MM.1S (cell line): Measurements from ENCODE around the gene DPCD.

ENCODE experiments used
- DNase-seq: peaks from one replicate; pipeline ENCODE4 v3.0.0-alpha.2; 2015
- H2AFZ ChIP-seq: fragments of 300-600 bp; sonication (generic); 2 replicates; pipeline ENCODE4 v1.6.0; 2016; ENCODE audit warnings: antibody characterized with exemption, low read length
- H3F3A ChIP-seq: fragments of 300-600 bp; sonication (generic); 2 replicates; pipeline ENCODE4 v1.6.1; 2016; ENCODE audit warnings: mild to moderate bottlenecking, antibody characterized with exemption, low read length, moderate library complexity, mixed read lengths; ENCODE audit not compliant: insufficient read depth
- H3K27ac ChIP-seq: fragments of 300-600 bp; sonication (generic); 2 replicates; pipeline ENCODE4 v1.5.1; 2016; ENCODE audit warnings: mild to moderate bottlenecking, low read length
- H3K27me3 ChIP-seq: fragments of 300-600 bp; sonication (generic); replicated peaks from 2 replicates; pipeline ENCODE4 v1.6.0; 2016; ENCODE audit warnings: low read length; ENCODE audit not compliant: insufficient read depth
- H3K36me3 ChIP-seq: fragments of 300-600 bp; sonication (generic); replicated peaks from 2 replicates; pipeline ENCODE4 v1.6.1; 2016; ENCODE audit warnings: mild to moderate bottlenecking, low read length, mixed read lengths; ENCODE audit not compliant: insufficient read depth
- H3K4me1 ChIP-seq: fragments of 300-600 bp; sonication (generic); 2 replicates; pipeline ENCODE4 v1.6.1; 2016; ENCODE audit warnings: low read length, mixed read lengths
- H3K4me2 ChIP-seq: fragments of 300-600 bp; sonication (generic); 2 replicates; pipeline ENCODE4 v1.6.0; 2016; ENCODE audit warnings: low read depth, low read length
- H3K4me3 ChIP-seq: fragments of 300-600 bp; sonication (generic); 2 replicates; pipeline ENCODE4 v1.5.1; 2016; ENCODE audit warnings: low read length, mixed read lengths
- H3K79me2 ChIP-seq: fragments of 300-600 bp; sonication (generic); 2 replicates; pipeline ENCODE4 v1.6.1; 2016; ENCODE audit warnings: mixed run types, low read length, mixed read lengths
- H3K9ac ChIP-seq: fragments of 300-600 bp; sonication (generic); 2 replicates; pipeline ENCODE4 v1.6.1; 2016; ENCODE audit warnings: low read length, mixed read lengths
- H3K9me2 ChIP-seq: fragments of 300-600 bp; sonication (generic); replicated peaks from 2 replicates; pipeline ENCODE4 v1.6.1; 2016; ENCODE audit warnings: mild to moderate bottlenecking, low read length, mixed read lengths; ENCODE audit not compliant: insufficient read depth
- H3K9me3 ChIP-seq: fragments of 300-600 bp; sonication (generic); replicated peaks from 2 replicates; pipeline ENCODE4 v1.6.1; 2016; ENCODE audit warnings: mild to moderate bottlenecking, low read length, mixed read lengths; ENCODE audit not compliant: insufficient read depth
- H4K20me1 ChIP-seq: fragments of 300-600 bp; sonication (generic); 2 replicates; pipeline ENCODE4 v1.6.1; 2016; ENCODE audit warnings: mild to moderate bottlenecking, low read length, moderate library complexity, mixed read lengths; ENCODE audit not compliant: insufficient read depth
- EZH2 ChIP-seq: fragments of 300-600 bp; sonication (generic); optimal IDR thresholded peaks from 2 replicates; pipeline ENCODE3; 2017; ENCODE audit warnings: low read depth, mild to moderate bottlenecking, antibody characterized with exemption, low read length, mixed read lengths
- EZH2phosphoT487 ChIP-seq: fragments of 300-600 bp; sonication (generic); IDR thresholded peaks from 2 replicates; pipeline ENCODE4 v1.6.1; 2018; ENCODE audit warnings: antibody characterized with exemption, low read length
- TF ChIP-seq, protein P1 (sequence below): fragments of 300-600 bp; sonication (generic); IDR thresholded peaks from 2 replicates; pipeline ENCODE4 v1.5.1; 2016; ENCODE audit warnings: antibody characterized with exemption, low read length, mixed read lengths

The DPCD gene

GRCh38 chr10:101587725-101588653 lies at the start of gene DPCD, which contains the start of gene POLL:
TSS of gene DPCD (plus strand) at chr10:101588321. CDS start at chr10:101588337, 16 bp downstream.
TSS of gene POLL (minus strand) at chr10:101588257. CDS start at chr10:101587360, 897 bp downstream.
- H3K4me1 ChIP-seq: peaks cover 12% of the 10 kb centered on the region
- H3K36me3 ChIP-seq: no peaks in the 10 kb centered on the region; the same call in 1 of the 2 replicates
- H3K27ac ChIP-seq: peak within 1 kb of the TSS; percentile 78; the same call in 1 of the 2 replicates
- H3K79me2 ChIP-seq: peaks cover 11% of the 10 kb centered on the region
- no peaks in the 10 kb centered on the region for H3K9me3 ChIP-seq
- peak within 1 kb of the TSS; percentile 70 for H3K4me3 ChIP-seq
- H3K27me3 ChIP-seq: no peaks in the 10 kb centered on the region
- peak within 1 kb of the TSS; percentile 82 for H3K4me2 ChIP-seq
- peak within 1 kb of the TSS; percentile 76 for H2AFZ ChIP-seq
- H4K20me1 ChIP-seq: no peaks in the 10 kb centered on the region
- TF ChIP-seq, protein P1, sequence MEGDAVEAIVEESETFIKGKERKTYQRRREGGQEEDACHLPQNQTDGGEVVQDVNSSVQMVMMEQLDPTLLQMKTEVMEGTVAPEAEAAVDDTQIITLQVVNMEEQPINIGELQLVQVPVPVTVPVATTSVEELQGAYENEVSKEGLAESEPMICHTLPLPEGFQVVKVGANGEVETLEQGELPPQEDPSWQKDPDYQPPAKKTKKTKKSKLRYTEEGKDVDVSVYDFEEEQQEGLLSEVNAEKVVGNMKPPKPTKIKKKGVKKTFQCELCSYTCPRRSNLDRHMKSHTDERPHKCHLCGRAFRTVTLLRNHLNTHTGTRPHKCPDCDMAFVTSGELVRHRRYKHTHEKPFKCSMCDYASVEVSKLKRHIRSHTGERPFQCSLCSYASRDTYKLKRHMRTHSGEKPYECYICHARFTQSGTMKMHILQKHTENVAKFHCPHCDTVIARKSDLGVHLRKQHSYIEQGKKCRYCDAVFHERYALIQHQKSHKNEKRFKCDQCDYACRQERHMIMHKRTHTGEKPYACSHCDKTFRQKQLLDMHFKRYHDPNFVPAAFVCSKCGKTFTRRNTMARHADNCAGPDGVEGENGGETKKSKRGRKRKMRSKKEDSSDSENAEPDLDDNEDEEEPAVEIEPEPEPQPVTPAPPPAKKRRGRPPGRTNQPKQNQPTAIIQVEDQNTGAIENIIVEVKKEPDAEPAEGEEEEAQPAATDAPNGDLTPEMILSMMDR: no peak
- TF ChIP-seq EZH2phosphoT487 (no peak), EZH2 (no peak)
- DNase-seq: peak; percentile 95
- peak within 1 kb of the TSS; percentile 66 for H3K9ac ChIP-seq
- H3F3A ChIP-seq: peaks cover 6% of the 10 kb centered on the region; the same call in 1 of the 2 replicates
- no peaks in the 10 kb centered on the region for H3K9me2 ChIP-seq

GRCh38 chr10:101538446-101538845 lies 49.7 kb upstream of the DPCD start:
- H3K36me3 ChIP-seq: 0 out of 2 replicates have a peak, but pooled peaks cover 2% of the 10 kb centered on the region
- H3K27ac ChIP-seq: no peak overlapping the region
- H3K79me2 ChIP-seq: no peaks in the 10 kb centered on the region
- no peak overlapping the region for H3K9ac ChIP-seq
- TF ChIP-seq, protein P1: no peak
- TF ChIP-seq EZH2 (no peak), EZH2phosphoT487 (no peak)
- no peak overlapping the region for H3K4me3 ChIP-seq
- peaks cover 26% of the 10 kb centered on the region for H3K4me1 ChIP-seq
- no peak for DNase-seq
- peaks cover 17% of the 10 kb centered on the region for H3F3A ChIP-seq
- no peaks in the 10 kb centered on the region for H3K9me3 ChIP-seq
- no peak overlapping the region for H2AFZ ChIP-seq
- no peaks in the 10 kb centered on the region for H3K9me2 ChIP-seq
- H3K4me2 ChIP-seq: no peak overlapping the region
- H4K20me1 ChIP-seq: no peaks in the 10 kb centered on the region
- H3K27me3 ChIP-seq: no peaks in the 10 kb centered on the region

DNA sequence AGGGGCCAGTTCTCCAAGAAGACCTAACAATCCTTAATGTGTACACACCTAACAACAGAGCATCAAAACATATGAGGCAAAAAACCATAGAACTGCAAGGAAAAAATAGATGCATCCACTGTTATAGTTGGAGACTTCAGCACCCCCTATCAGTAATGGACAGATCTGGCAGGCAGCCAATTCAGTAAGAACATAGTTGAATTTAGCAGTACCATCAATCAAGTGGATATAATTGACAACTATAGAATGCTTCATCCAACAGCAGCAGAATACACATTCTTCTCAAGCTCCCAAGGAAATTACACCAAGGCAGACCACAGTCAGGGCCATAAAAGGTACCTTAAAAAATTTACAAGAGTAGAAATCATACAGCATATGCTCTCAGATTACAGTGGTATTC lies 42.2 kb upstream of the DPCD start:
- Histone ChIP-seq H3K9me2 (no peaks in the 10 kb centered on the region), H3K4me1 (no peaks in the 10 kb centered on the region), H3K36me3 (no peaks in the 10 kb centered on the region), H3K9ac (no peak overlapping the region), H3F3A (no peaks in the 10 kb centered on the region), H2AFZ (no peak overlapping the region), H3K27ac (no peak overlapping the region), H4K20me1 (no peaks in the 10 kb centered on the region), H3K79me2 (no peaks in the 10 kb centered on the region), H3K4me3 (no peak overlapping the region), H3K9me3 (no peaks in the 10 kb centered on the region), H3K4me2 (no peak overlapping the region), H3K27me3 (no peaks in the 10 kb centered on the region)
- TF ChIP-seq EZH2 (no peak), EZH2phosphoT487 (no peak)
- TF ChIP-seq, protein P1: no peak
- no peak for DNase-seq
